C4-2B (cell line): Measurements from ENCODE around the gene ZNF689.
A peak's percentile ranks its signal among the peaks of the same experiment; 100 is the strongest.

Experiments used
- H3K27ac ChIP-seq: fragments of 450-650 bp; 2 replicates; pipeline ENCODE4 v1.5.1; 2017
- CTCF ChIP-seq: fragments of 450-650 bp; conservative IDR thresholded peaks from 2 replicates; pipeline ENCODE4 v1.5.1; 2017; ENCODE audit warnings: mild to moderate bottlenecking
- ZFX ChIP-seq: fragments of 450-650 bp; IDR thresholded peaks from 2 replicates; pipeline ENCODE4 v1.6.1; 2017

Gene ZNF689

GRCh38 chr16:30557957-30558788 is 52.0 kb downstream of the ZNF689 start, which contains the start of gene ZNF764:
Gene ZNF764, minus strand, starts transcription at chr16:30558374. Its CDS starts 192 bp downstream, at chr16:30558182.
- H3K27ac ChIP-seq: peak within 1 kb of the TSS; percentile 94
- TF ChIP-seq ZFX (peak; percentile 79; the same call in 1 of the 2 replicates), CTCF (no peak)

GRCh38 chr16:30557707-30557956 is 52.6 kb downstream of the ZNF689 start:
- peak overlapping the region; percentile 94 for H3K27ac ChIP-seq
- no peak for TF ChIP-seq CTCF
- TF ChIP-seq ZFX: no peak

GRCh38 chr16:30556125-30556473 is 54.1 kb downstream of the ZNF689 start:
- no peak for TF ChIP-seq CTCF
- no peak for TF ChIP-seq ZFX
- peak overlapping the region; percentile 94; the same call in 1 of the 2 replicates for H3K27ac ChIP-seq

GRCh38 chr16:30555315-30556124 is 54.7 kb downstream of the ZNF689 start:
- peak overlapping the region; percentile 94; the same call in 1 of the 2 replicates for H3K27ac ChIP-seq
- no peak for TF ChIP-seq ZFX
- no peak for TF ChIP-seq CTCF

GRCh38 chr16:30554557-30555314 is 55.5 kb downstream of the ZNF689 start:
- H3K27ac ChIP-seq: no peak overlapping the region
- TF ChIP-seq ZFX (no peak), CTCF (no peak)

GRCh38 chr16:30553393-30553899 is 56.7 kb downstream of the ZNF689 start:
- H3K27ac ChIP-seq: no peak overlapping the region
- TF ChIP-seq CTCF (no peak), ZFX (no peak)
